Measurements from ENCODE around the gene INKA1.
"Not testable (repeated sequence)": the region's sequence is repeated elsewhere in the genome, so short reads cannot be mapped to it uniquely, and the experiment has no call there.

Gene INKA1

DNA sequence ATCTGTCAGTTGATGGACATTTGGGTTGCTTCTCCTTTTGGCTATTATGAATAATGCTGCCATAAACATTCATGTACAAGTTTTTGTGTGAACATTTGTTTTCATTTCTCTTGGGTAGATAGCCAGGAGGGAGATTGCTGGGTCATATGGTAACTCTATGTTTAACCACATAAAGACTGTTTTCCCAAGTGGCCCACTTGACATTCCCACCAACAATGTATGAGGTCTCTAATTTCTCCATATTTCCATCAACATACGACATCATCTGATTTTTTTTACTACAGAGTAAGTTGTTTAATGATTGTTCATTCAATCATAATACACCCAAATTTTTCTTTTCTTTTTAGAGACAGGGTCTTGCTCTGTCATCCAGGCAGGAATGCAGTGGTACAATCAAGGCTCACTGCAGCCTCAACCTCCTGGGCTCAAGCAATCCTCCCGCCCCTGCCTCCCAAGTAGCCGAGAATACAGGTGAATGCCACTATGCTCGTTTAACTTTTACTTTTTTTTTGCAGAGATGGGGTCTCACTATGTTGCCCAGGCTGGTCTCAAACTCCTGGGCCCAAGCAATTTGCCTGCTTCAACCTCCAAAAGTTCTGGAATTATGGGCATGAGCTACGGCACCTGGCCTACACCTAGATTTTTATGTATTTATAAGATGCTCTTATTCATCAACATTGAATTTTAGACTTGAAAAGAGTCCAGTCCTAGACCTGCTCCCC, 23.5 kb upstream of the INKA1 start:
- TF ChIP-seq CTCF (conservative IDR thresholded peaks at IDR 0.05; ENCODE audit: control insufficient read depth, insufficient read depth, low read depth, low read length), result no peak
- no peak for DNase-seq (ENCODE audit: low read depth)
- H3K4me3 ChIP-seq (ENCODE audit: control insufficient read depth, low read depth, low read length), result no peak overlapping the region

- H3K4me3 ChIP-seq (ENCODE audit: control insufficient read depth, low read depth, low read length), result no peak overlapping the region
- TF ChIP-seq CTCF (conservative IDR thresholded peaks at IDR 0.05; ENCODE audit: control insufficient read depth, insufficient read depth, low read depth, low read length), result no peak
- DNase-seq (ENCODE audit: low read depth), result no peak
These were observed 22.7 kb upstream of the INKA1 start for GRCh38 chr3:49780080-49780974.

- DNase-seq (ENCODE audit: low read depth); H3K4me3 ChIP-seq (ENCODE audit: control insufficient read depth, low read depth, low read length): not testable (repeated sequence)
These were observed 22.1 kb upstream of the INKA1 start for GRCh38 chr3:49780975-49781365.

DNA sequence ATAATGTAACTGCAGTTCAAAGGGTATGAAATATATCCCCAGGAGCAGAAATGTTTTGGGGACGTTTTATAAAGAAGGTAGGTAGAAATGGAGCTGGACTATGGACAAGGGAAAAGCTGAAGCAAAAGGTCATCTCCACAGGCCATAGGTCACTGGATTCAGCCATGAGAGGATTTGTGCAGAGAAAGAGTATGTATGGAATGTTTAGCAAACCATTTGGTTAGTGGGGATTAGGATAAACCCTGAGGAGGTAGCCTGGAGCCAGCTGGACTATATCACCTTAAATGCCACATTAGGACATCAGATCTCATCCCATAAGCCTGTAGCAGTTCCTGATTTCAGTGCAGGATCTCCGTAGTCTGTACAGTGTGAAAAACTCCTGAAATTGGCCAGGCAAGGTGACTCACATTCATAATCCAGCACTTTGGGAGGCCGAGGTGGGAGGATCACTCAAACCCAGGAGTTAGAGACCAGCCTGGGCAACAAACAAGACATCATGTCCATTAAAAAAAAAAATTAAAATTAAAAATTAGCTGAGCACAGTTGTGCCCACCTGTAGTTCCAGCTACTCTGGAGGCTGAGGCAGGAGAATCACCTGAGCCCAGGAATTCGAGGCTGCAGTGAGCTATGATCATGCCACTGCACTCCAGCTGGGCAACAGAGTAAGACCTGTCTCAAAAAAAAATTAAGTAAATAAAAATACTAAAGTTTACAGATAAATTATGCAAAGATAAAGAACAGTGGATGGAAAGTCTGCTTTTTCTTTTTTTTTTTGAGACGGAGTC, 21.5 kb upstream of the INKA1 start:
- no peak for TF ChIP-seq CTCF (conservative IDR thresholded peaks at IDR 0.05; ENCODE audit: control insufficient read depth, insufficient read depth, low read depth, low read length)
- H3K4me3 ChIP-seq (ENCODE audit: control insufficient read depth, low read depth, low read length), result no peak overlapping the region
- DNase-seq (ENCODE audit: low read depth), result no peak

DNA sequence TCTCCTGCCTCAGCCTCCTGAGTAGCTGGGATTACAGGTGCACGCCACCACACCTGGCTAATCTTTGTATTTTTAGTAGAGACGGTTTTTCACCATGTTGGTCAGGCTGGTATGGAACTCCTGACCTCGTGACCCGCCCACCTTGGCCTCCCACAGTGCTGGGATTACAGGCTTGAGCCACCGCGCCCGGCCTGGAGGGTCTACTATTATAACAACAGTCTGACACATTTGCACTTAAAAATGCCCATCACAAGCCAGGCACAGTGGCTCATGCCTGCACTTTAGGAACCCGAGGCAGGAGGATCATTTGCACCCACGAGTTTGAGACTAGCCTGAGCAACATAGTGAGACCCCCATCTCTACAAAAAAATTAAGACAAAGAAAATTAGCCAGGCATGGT, 20.8 kb upstream of the INKA1 start:
- not testable (repeated sequence) for DNase-seq (ENCODE audit: low read depth); H3K4me3 ChIP-seq (ENCODE audit: control insufficient read depth, low read depth, low read length)

DNA sequence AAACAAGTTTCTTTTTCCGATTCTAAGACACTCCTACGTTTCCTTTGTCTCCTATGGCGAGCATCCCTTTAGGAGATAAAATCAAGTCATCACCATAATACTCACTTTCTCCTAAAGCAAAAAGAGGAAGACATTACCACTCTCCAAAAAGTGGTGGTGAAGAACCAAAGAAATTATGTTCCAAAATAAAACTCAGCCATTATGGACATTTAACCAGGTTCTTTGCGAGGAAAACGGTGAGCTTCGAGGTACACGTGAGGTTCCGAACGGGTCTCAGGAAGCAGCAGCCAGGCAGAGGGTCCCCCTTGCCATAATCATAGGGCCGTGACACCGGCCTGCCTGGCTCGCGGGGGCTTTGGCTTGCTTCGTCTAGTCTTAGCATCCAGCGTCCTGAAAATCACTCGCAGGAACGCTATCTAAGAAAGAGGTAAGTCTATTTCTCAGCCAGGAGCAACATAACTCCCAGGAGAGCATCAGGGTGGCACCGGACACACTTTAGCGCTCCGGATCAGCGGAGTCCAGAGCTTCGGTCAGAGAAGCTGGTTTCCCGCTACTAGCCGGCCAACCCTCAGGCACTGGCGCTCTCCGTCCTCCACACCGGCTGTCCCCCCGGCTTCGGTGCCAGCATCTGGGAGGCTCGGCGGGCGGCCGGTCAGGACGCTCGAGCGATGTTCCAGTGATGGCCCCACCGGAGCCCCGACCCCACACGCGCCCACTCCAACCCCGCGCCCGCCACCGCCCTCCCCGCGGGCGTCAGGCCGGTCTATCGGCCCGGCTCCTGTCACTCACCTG, 17.3 kb upstream of the INKA1 start:
- no peak for TF ChIP-seq CTCF (conservative IDR thresholded peaks at IDR 0.05; ENCODE audit: control insufficient read depth, insufficient read depth, low read depth, low read length)
- H3K4me3 ChIP-seq (ENCODE audit: control insufficient read depth, low read depth, low read length), result peak overlapping the region; percentile 87
- DNase-seq (ENCODE audit: low read depth), result peak; percentile 35
